HepG2 (cell line): ENCODE results near the gene RGS2. TPM values are rescaled to one million over a fixed set of nuclear protein-coding genes. Genes with fewer than 3 reads are reported as not detected.

ENCODE experiments used
- ATAC-seq: fragments of 200-7000 bp; cut with Tn5 transposase; 3 replicates; pipeline ENCODE4 v1.9.1; 2020; ENCODE audit warnings: mild to moderate bottlenecking, moderate library complexity
- BruUV-seq: library from RNA; stranded (reverse); fragments of 400-500 nt; replicated peaks from 2 replicates; lab custom pipeline; 2021; lab: Mats Ljungman, UMichigan
- CTCF ChIA-PET: fragments of 300-600 bp; formaldehyde crosslinking; extraction: SDS; loops from one replicate; lab custom pipeline; 2021; ENCODE audit warnings: low total read pairs, inconsistent platforms, low intra/inter-chr PET ratio; lab: Yijun Ruan, JAX
- POLR2A ChIA-PET: fragments of 350-600 bp; sonication (Branson Sonifier 250); formaldehyde crosslinking; loops from one replicate; lab custom pipeline; 2020; ENCODE audit warnings: antibody characterized with exemption, inconsistent platforms; lab: Yijun Ruan, JAX
- DNase-seq: peaks from one replicate; pipeline ENCODE4 v3.0.0-alpha.2; 2015; ENCODE audit warnings: low spot score
- FAIRE-seq: peaks from 3 replicates; lab custom pipeline; 2011; peaks lifted over from hg19 to GRCh38; lab: Jason Lieb, UNC
- H2AFZ ChIP-seq: one replicate; pipeline ENCODE4 v1.6.1; 2011; ENCODE audit warnings: low read length, inconsistent platforms
- H3K27ac ChIP-seq: fragments of 300-600 bp; 3 replicates; pipeline ENCODE4 v1.8.0; 2011; ENCODE audit warnings: mixed run types, mild to moderate bottlenecking, mixed read lengths, low read length, inconsistent platforms; ENCODE audit not compliant: insufficient read depth; ENCODE audit errors: extremely low read length
- H3K27me3 ChIP-seq, 2 experiments: fragments of 200-600 bp in 1 of 2; 2 replicates in 1 of 2; 3 replicates in 1 of 2; pipeline versions ENCODE4 v1.6.0 to v1.8.0; 2011; ENCODE audit warnings: low read length in 2 of 2, mild to moderate bottlenecking in 2 of 2, moderate library complexity in 2 of 2, inconsistent platforms in 1 of 2; ENCODE audit not compliant: insufficient read depth in 2 of 2, control insufficient read depth in 1 of 2
- H3K36me3 ChIP-seq, 2 experiments: fragments of 200-600 bp in 1 of 2; replicated peaks in 1 of 2; 2 replicates in 1 of 2; 3 replicates in 1 of 2; pipeline versions ENCODE4 v1.5.1 to v1.8.0; 2011; ENCODE audit warnings: low read length in 2 of 2, inconsistent platforms in 1 of 2; ENCODE audit not compliant: insufficient read depth in 2 of 2, control insufficient read depth in 1 of 2
- H3K4me1 ChIP-seq: 2 replicates; pipeline ENCODE4 v1.5.1; 2012; ENCODE audit warnings: low read length, inconsistent platforms; ENCODE audit not compliant: insufficient read depth
- H3K4me2 ChIP-seq: 2 replicates; pipeline ENCODE4 v1.6.0; 2011; ENCODE audit warnings: low read depth, low read length, inconsistent platforms
- H3K4me3 ChIP-seq, 3 experiments: fragments of 200-600 bp in 1 of 3; sonication (generic), shearing (Covaris generic) in 1 of 3; replicated peaks in 1 of 3; 2 replicates each; pipeline ENCODE4 v1.5.1; 2011 to 2016; ENCODE audit warnings: low read length in 3 of 3, inconsistent platforms in 2 of 3, low read depth in 2 of 3, mild to moderate bottlenecking in 2 of 3, control low read depth in 1 of 3, mixed read lengths in 1 of 3; ENCODE audit not compliant: insufficient read depth in 1 of 3
- H3K79me2 ChIP-seq: one replicate; pipeline ENCODE4 v1.6.1; 2011; ENCODE audit warnings: low read length, inconsistent platforms; ENCODE audit not compliant: insufficient read depth
- H3K9ac ChIP-seq: 2 replicates; pipeline ENCODE4 v1.6.0; 2011; ENCODE audit warnings: mild to moderate bottlenecking, low read depth, low read length, inconsistent platforms; ENCODE audit not compliant: insufficient read depth
- H3K9me3 ChIP-seq: 2 replicates; pipeline ENCODE4 v1.5.1; 2012; ENCODE audit warnings: mild to moderate bottlenecking, low read length
- H4K20me1 ChIP-seq: 2 replicates; pipeline ENCODE4 v1.6.0; 2011; ENCODE audit warnings: inconsistent platforms, mild to moderate bottlenecking, low read length, moderate library complexity; ENCODE audit not compliant: insufficient read depth
- HNF4G ChIP-seq, 2 experiments: sonication (generic) in 1 of 2; formaldehyde crosslinking in 1 of 2; IDR thresholded peaks; 2 replicates each; pipeline versions ENCODE4 v1.4.0 to v1.6.1; 2011 to 2020; ENCODE audit warnings: borderline replicate concordance in 2 of 2, low read depth in 2 of 2, mild to moderate bottlenecking in 2 of 2, low read length in 1 of 2, missing genetic modification reagents in 1 of 2, moderate library complexity in 1 of 2
- NFYB ChIP-seq: sonication (generic); formaldehyde crosslinking; IDR thresholded peaks from 2 replicates; pipeline ENCODE4 v1.4.0; 2020; ENCODE audit warnings: missing genetic modification reagents
- SKIL ChIP-seq: sonication (generic); formaldehyde crosslinking; IDR thresholded peaks from 2 replicates; pipeline ENCODE4 v1.8.0; 2022; ENCODE audit warnings: missing genetic modification reagents, mild to moderate bottlenecking, moderate library complexity, borderline replicate concordance
- ZFP36L2 ChIP-seq: sonication (generic); formaldehyde crosslinking; IDR thresholded peaks from 2 replicates; pipeline ENCODE4 v1.4.0; 2020; ENCODE audit warnings: missing genetic modification reagents
- ZNF142 ChIP-seq: sonication (generic); formaldehyde crosslinking; IDR thresholded peaks from 2 replicates; pipeline ENCODE4 v1.4.0; 2020; ENCODE audit warnings: missing genetic modification reagents
- ZNF569 ChIP-seq: sonication (generic); formaldehyde crosslinking; IDR thresholded peaks from 2 replicates; pipeline ENCODE4 v1.5.0; 2020; ENCODE audit warnings: mild to moderate bottlenecking, missing genetic modification reagents, moderate library complexity, borderline replicate concordance
- ZSCAN30 ChIP-seq: sonication (generic); formaldehyde crosslinking; IDR thresholded peaks from 2 replicates; pipeline ENCODE4 v1.5.0; 2020; ENCODE audit warnings: mild to moderate bottlenecking, missing genetic modification reagents
- in situ Hi-C: cut with HindIII; loops from 2 replicates; pipeline ENCODE4 v1.10.0; 2017; ENCODE audit warnings: low pct_unique_long_range_greater_than_20kb; ENCODE audit not compliant: extremely low pct_ligation_motif_present
- intact Hi-C: fragments of 100-400 bp; cut with micrococcal nuclease; formaldehyde crosslinking; loops from one replicate; pipeline ENCODE4 v1.10.0; 2022; ENCODE audit not compliant: unreplicated experiment
- polyA plus RNA-seq, 8 experiments: library from polyadenylated mRNA; depleted of rRNA in 3 of 8; stranded (reverse) in 7 of 8; unstranded in 1 of 8; fragments of >200 nt; fragmentation: Illumina TruSeq in 4 of 8; extraction: Trizol in 4 of 8; gene quantifications; 2 replicates each; pipeline versions ENCODE4 v1.2.1 to v1.2.3, GENCODE V29; 2011 to 2016; ENCODE audit warnings: low read depth in 4 of 8, missing spikeins in 1 of 8, mixed read lengths in 1 of 8; ENCODE audit not compliant: insufficient read depth in 1 of 8
- total RNA-seq, 5 experiments: library from RNA; depleted of rRNA; stranded (reverse); fragments of >200 nt; fragmentation: Illumina TruSeq; extraction: Trizol; gene quantifications; 2 replicates each; pipeline ENCODE4 v1.2.3, GENCODE V29; 2016; ENCODE audit warnings: low read depth in 1 of 5

Gene RGS2
- total and polyA plus RNA-seq, 2 of the 13 experiments (the other 11 are each of a cell fraction or from before 2014, with no cell fraction given): 0.64 to 1.4 TPM

- CTCF ChIA-PET: no interaction called here
- no peak overlapping the region for H3K27ac ChIP-seq
- no peaks in the 10 kb centered on the region for H3K4me1 ChIP-seq
- in situ Hi-C loops: loop anchor here (25.0 kb wide), 1 partner anchor 281 kb away; no protein-coding TSS in a partner anchor
- no peak for FAIRE-seq
- intact Hi-C loops: no loop called here
- H3K9me3 ChIP-seq: no peaks in the 10 kb centered on the region
- POLR2A ChIA-PET: no interaction called here
- H3K4me2 ChIP-seq: no peak overlapping the region
- no peak for DNase-seq
- no peak for TF ChIP-seq HNF4G (IDR thresholded peaks at IDR 0.05; ENCODE audit: borderline replicate concordance, low read depth, low read length)
- no peak for TF ChIP-seq HNF4G (CRISPR knock-in tag; IDR thresholded peaks at IDR 0.05; ENCODE audit: borderline replicate concordance, low read depth)
- no peak for TF ChIP-seq ZNF142 (CRISPR knock-in tag)
- no peak for TF ChIP-seq NFYB (CRISPR knock-in tag)
- no peak for TF ChIP-seq ZFP36L2 (CRISPR knock-in tag)
- no peak for TF ChIP-seq ZSCAN30
- no peak for TF ChIP-seq SKIL (CRISPR knock-in tag)
- no peak for TF ChIP-seq ZNF569
- no peak overlapping the region for H3K4me3 ChIP-seq
- no peak for ATAC-seq
- H4K20me1 ChIP-seq: no peaks in the 10 kb centered on the region
- H3K9ac ChIP-seq: no peak overlapping the region
- H3K27me3 ChIP-seq: no peaks in the 10 kb centered on the region; a peak in 1 of 5 replicates
- H3K36me3 ChIP-seq: no peaks in the 10 kb centered on the region
- H2AFZ ChIP-seq: no peak overlapping the region
- BruUV-seq: no TSS peak
- no peaks in the 10 kb centered on the region for H3K79me2 ChIP-seq
These were observed 40.4 kb upstream of the RGS2 start for GRCh38 chr1:192768463-192768862.
